GM12874 (cell line): ENCODE measurements around the gene HESX1.

Experiments used
- TF ChIP-seq, protein P1 (sequence below): IDR thresholded peaks from 2 replicates; pipeline ENCODE4 v1.5.1; 2011; ENCODE audit warnings: low read depth, mild to moderate bottlenecking, control low read depth, low read length, moderate library complexity; ENCODE audit not compliant: insufficient read depth

The HESX1 gene

DNA sequence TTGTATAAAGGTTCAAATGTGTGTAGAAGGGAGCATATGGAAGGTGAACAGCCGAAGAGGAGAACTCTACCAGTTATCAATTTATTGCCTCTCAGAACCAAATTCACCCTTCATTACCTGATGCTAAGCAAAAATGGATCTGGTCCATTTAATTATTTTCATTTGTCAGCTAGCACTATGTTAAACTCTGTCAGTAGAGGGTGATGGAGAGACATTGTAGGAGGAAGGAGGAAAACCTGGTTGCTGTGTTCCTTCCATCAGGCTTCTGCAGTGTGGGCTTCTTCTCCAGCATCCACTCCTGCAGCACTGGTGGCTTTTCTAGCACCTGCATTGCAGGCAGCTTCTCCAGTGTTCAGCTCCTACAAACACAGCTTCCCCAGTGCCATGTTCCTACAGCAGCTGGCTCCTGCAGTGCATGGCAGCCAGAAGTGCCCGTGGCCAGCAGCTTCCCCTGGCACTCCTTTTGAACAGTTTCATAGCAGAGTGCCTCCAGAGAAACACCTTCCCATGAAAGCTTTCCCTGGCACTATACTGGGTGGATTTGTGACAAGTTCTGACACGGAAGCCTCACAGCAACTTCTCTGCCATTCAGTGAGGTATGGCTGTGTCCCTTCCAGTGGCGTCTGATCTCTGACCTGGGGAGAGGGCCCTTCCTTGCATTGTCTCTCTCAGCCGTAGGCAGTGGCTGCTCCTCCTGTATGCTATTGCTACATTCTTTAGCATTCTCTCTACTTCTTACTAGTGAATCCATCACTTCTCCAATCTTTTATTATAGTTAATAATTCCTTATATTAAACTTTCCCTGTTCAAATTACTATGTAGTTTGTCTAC is 20.0 kb downstream of the HESX1 start:
- TF ChIP-seq, protein P1, sequence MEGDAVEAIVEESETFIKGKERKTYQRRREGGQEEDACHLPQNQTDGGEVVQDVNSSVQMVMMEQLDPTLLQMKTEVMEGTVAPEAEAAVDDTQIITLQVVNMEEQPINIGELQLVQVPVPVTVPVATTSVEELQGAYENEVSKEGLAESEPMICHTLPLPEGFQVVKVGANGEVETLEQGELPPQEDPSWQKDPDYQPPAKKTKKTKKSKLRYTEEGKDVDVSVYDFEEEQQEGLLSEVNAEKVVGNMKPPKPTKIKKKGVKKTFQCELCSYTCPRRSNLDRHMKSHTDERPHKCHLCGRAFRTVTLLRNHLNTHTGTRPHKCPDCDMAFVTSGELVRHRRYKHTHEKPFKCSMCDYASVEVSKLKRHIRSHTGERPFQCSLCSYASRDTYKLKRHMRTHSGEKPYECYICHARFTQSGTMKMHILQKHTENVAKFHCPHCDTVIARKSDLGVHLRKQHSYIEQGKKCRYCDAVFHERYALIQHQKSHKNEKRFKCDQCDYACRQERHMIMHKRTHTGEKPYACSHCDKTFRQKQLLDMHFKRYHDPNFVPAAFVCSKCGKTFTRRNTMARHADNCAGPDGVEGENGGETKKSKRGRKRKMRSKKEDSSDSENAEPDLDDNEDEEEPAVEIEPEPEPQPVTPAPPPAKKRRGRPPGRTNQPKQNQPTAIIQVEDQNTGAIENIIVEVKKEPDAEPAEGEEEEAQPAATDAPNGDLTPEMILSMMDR, result peak; percentile 49; the same call in 1 of the 2 replicates

DNA sequence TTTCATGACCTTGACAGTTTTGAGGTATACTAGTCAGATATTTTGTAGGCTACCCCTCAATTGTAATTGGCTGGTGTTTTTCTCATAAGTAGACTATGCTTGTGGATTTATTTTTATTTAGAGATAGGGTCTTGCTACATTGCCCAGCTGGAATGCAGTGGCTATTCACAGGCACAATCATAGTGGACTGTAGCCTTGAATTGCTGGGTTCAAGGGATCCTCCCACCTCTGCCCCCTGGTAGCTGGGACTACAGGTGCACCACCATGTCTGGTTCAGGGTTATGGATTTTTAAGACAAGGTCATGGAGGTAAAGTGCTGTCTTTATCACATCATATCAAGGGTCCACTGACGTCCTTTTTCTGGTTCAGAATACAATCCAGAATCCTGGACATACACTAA is 23.7 kb downstream of the HESX1 start:
- TF ChIP-seq, protein P1, result no peak

DNA sequence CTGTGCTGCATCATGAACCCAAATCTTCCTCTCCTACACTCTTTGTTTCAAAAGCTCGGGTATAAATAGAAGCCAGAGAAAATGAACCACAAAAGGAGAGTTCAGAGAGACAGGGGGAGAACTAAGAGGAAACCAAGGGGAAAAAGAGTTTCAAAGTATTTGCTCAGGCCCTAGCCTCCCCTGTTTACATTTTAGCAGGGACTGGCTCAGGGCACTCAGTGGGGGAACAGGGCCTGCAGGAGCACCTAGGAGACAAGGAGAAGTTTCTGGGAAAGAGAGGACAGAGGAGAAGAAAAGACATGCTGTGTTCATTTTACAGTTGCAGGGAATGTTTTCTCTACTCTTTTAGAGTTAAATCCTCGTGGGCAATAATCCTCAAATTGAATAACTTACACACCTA is 26.1 kb downstream of the HESX1 start:
- TF ChIP-seq, protein P1, result no peak

DNA sequence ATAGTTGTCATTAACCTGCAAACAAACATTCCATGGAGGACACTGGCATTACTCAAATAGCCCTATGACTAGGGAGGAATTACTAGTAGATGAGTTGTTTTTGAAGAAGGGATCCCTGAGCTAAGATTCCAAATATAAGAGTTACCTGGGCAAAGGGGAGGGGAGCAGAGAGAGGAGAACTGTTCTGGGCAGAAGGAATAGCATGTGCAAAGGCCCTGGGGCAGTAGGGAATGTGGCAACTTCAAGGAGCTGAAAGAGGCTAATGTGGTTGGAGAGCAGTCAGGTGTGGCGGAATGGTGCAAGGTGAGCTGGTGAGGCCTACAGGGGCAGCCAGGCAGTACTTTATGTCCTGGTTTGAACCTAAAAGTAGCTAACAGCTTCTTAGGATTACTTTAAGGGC is 28.8 kb downstream of the HESX1 start:
- TF ChIP-seq, protein P1, result no peak

DNA sequence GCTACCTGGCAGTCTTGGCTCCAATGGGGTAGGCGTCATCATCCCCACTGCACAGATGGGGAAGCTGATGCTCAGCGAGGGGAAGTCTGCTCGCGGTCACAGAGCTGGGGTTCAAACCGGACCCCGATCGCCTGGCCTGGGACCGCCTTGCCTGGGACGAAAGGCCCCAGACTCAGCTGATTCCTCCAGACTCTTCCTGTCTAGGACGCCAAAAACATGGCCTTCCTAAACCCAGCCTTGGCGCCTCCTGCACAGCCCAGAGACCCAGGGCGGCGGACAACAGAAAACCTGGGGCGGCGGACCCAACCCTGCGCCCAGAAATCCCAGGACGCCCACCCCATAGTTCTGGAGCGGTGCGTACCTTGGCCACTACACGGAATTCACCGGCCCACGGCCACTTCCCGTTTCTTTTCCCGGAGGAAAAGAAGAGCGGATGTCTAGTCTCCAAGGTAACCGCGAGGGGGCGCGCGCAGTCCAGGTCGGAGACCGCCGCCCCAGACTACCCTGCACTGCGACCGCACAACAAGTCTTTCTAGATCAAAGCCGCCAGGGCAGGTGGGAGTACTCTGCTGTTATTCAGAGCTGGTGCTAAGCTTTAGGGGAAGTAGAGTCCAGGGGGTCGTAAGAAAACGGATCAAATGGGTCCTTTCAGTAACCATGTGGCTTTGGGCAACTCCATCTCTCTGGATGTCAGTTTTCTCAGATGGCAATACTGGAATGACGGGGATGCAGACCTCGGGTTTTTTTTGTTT is 29.7 kb downstream of the HESX1 start:
- TF ChIP-seq, protein P1, result peak; percentile 88

DNA sequence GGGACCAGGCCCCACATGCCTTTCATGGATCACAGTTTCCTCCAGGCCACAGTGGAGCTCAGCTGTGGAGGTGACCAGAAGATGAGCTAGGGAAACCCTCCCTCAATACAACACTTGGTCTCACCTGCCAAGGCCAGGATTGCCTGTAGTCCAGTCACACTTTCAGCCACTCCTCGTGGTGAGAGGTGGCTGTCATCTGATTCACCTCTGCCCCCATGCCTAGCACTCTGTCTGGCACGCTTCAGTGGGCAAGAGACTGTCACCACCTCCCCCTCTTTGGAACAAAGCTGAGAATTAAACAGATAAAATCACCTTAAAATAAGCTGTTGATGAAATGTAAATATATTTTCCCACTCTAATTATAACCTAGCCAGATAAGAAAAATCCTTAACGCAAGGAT is 30.7 kb downstream of the HESX1 start:
- TF ChIP-seq, protein P1, result no peak

DNA sequence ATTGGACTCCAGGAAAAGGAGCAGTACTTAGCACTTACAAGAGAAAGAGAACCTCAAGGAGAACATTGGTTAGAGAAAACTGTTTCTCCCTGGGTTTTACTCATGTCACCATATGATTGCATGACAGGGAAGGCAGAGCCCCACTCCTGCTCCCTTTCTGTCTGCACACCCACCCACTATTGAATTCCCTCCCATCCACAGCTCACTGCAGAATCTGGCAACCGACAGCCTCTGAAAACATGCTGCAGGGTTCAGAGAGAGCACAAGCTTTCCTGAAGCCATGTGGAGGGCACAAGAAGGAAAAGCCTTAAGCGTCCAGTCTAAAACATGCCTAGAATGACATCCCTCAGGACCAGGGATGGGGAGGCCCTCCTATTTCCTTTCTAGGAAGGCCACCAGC is 31.6 kb downstream of the HESX1 start:
- TF ChIP-seq, protein P1, result no peak
